Right forelimb (tissue), 1 donor: ENCODE data around the gene SH3TC1.
A peak's percentile ranks its signal among the peaks of the same experiment; 100 is the strongest.

Experiments
- DNase-seq: peaks from one replicate; pipeline ENCODE4 v3.0.0-alpha.2; 2018

The SH3TC1 gene

GRCh38 chr4:8198906-8199593, at the start of gene SH3TC1:
Gene SH3TC1 (plus strand): TSS chr4:8199290. CDS start chr4:8205195, 5,905 bp downstream.
- peak; percentile 88 for DNase-seq

GRCh38 chr4:8149664-8150063, 49.4 kb upstream of the SH3TC1 start:
- DNase-seq = no peak

DNA sequence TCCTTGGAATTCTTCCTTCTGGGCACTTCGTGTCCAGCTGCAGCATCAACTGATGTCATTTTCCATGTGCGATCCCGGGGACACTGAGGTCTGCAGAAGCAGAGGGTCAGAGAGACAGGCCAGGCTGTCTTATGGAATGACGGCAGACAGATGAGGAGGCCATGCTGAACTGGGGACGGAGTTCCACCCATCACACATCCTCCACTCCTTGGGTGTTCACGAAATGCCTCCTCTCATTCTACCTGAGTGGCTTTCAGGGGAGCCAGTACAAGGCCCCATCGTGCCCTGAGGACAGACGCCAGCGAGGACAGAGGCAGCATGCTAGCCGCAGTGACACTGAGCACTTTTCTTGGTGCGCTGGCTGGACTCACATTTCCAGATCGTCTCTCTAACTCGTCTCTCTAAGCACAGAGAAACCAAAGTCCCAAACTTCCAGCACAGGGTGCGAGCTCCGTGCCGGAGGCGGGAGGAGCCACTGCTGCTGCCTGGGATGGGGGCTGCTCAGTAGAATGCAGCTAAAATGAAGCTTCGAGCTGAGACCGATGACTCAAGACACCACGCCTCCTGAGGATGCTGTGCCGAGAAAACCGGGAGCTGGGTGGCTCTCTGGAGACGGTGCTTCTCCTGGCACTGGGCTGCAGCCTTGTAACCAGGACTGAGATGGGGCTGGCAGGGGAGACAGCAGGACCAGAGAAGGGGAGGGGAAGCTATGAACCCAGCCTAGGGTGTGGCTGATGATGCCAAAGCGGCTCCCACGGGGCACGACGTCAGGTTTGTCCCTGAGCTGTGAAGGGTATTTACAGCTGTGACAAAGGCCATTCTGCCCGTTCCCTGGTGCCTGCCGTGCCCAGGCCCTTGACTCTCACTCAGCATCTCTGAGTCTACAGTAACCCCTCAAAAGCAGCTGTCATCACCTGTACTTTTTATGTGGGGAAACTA, 48.7 kb upstream of the SH3TC1 start:
- no peak for DNase-seq

- no peak for DNase-seq
Observed at GRCh38 chr4:8151165-8151650, 47.9 kb upstream of the SH3TC1 start.

DNA sequence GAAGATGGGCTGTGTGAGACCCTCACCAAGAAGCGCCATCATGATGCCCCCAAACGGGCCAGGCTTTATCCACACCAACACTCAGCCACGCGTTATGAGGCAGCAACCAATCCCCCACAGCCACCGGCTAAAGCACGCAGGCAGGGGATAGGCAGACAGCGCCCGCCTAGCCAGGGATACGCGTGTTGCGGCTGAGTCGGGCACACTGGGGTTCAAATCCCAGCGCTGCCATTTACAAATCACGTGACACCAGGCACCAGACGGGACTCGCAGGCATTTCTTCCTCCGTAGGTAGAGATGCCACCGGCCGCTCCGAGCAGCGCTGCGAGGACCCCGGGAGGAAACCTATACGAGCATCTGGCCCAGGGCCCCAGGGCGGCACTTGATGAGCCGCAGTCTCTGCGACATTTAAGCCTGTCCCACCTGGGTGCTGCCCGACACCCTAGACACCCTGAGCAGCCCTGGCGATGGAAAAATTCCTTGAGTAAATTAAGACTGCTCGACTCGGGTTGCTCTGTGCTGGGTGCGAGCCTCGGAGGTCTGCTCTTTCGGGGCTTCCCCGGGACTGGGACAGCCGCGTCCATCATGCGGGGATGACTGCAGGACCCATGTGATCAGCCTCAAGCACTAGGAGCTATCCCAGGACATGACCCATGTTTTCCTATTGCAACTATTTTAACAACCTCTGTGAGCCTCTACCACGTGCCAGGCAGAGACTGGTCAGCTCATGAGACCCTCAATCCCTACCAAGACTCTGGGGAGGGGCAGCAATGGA, 46.8 kb upstream of the SH3TC1 start:
- no peak for DNase-seq

- DNase-seq = no peak
Observed at GRCh38 chr4:8152865-8153257, 46.2 kb upstream of the SH3TC1 start.

DNA sequence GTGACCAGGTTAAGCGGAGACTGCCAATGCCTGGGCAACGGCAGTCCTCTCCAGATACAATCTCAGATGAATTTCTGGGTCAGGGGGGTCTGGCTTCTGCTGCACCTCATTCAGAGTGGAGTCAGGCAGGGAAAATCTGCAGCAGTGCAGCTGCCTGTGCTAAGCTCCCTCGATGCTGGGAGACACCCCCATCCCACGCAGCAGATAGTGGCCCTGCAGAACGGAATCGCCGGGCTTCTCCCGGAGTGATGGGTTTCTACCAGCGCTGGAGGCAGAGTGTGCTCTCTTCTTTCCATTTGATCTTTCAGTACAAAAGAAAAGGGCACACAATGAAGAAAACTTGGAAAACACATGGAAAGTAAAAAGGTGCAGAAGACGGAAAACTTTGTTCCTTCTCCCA, 45.6 kb upstream of the SH3TC1 start:
- DNase-seq = no peak

GRCh38 chr4:8155048-8155447, 44.0 kb upstream of the SH3TC1 start:
- no peak for DNase-seq

DNA sequence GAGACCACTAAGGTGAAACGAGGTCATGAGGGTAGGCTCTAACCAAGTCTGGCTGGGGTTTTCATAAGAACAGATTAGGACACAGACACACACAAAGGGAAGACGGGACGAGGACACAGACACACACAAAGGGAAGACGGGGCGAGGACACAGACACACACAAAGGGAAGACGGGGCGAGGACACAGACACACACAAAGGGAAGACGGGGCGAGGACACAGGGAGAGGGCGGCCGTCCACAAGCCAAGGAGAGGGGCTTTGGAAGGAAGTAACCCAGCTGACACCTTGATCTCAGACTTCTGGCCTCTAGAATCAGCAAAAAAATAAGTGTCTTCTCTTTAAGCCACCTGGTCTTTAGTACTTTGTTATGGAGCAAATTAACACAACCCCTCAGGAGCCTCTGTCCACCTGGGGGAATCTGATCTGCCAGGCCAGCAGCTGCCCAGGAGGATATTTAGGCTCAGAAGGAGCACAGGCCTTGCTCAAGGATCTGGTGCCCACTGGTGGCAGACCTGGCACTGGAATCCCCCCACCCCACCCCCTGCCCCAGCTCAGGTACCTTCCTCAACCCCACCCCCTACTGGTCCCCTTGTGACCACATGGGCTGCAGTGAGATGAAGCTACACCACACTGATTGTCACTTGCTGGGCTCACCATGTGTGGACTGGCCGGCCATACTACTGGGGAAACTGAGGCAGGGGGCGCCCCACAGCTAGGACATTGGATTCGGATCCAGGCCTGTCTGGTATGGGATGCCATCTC, 43.2 kb upstream of the SH3TC1 start:
- DNase-seq = no peak

DNA sequence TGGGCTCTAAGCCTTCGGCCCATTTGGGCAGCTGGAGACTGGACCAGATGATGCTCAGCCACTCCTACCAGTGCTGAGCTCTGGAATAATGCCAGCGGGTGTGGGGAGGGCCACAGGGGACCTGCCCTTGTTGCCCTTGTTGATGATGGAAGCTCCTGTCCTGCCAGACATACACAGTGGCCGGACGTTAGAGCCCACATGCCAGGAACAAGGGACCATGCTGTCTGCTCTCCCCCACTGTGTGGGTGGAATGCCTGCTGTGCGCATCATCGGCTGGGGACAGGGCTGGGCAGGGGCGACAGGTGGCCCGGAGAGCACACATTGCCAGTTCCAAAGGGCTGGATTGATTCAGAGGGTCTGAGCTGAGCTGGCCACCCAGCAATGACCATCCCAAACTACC, 42.5 kb upstream of the SH3TC1 start:
- no peak for DNase-seq

GRCh38 chr4:8157496-8157895, 41.6 kb upstream of the SH3TC1 start:
- no peak for DNase-seq

GRCh38 chr4:8157944-8158709, 41.0 kb upstream of the SH3TC1 start:
- DNase-seq = no peak

DNA sequence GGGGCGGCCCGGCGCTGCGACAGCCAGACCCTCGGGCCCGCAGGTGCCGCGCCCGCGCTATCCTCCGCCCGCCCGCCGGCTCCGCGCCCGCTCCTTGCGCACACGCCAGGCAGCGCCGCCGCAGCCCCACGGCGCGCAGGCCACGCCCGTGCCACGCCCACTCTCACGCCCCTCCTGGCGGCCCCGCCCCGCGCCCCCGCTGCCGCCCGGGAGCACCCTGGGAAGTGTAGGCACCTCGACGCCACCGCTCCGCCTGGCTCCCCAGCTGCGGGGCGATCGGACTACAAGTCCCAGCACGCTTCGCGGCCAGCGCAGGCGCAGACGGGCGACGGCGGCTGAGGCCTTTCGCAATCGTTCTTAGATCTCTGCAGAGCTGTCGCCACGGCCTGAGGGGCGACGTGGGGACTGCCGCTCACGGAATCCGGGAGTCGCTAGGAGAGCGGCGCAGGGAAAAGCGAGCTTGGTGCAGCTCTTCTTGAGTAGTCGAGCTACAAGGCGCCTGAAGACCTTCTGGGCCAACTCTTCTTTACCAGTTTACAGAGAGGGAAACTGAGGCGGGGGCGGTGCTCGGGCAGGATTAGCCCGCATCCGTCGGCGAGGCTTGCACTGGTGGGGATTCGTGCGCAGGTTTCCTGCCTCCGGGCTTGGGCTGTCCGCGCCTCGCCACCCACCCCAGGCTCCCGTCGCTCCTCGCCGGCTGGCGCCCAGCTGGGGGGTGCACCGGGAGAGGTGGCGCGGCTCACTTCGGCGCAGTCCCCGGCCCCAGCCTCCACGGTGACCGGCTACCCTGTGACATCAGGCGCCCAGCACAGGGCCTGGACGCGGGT, 40.2 kb upstream of the SH3TC1 start, which contains the start of gene ABLIM2:
Gene ABLIM2, minus strand, starts transcription at position 104 of the 827 bp plus-strand sequence. CDS start 124 bp downstream, outside the sequence.
- peak; percentile 99 for DNase-seq

GRCh38 chr4:8159537-8160232, 39.4 kb upstream of the SH3TC1 start:
- DNase-seq = no peak

DNA sequence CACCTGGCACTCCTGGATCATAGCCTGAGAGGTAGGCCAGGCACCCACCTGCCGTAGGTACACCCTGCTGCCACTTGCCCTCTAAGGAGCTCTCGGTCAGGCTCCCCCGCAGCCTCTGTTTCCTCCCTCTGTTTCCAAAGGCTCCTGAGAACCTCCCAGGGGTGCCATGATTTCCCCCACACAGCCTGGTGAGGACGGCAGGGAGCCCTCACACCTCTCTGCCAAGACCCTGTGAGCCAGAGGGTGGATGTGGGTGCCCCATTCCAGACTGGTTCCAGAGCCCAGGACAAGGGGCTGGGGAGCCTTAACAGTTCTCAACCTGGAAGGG, 38.9 kb upstream of the SH3TC1 start:
- no peak for DNase-seq

DNA sequence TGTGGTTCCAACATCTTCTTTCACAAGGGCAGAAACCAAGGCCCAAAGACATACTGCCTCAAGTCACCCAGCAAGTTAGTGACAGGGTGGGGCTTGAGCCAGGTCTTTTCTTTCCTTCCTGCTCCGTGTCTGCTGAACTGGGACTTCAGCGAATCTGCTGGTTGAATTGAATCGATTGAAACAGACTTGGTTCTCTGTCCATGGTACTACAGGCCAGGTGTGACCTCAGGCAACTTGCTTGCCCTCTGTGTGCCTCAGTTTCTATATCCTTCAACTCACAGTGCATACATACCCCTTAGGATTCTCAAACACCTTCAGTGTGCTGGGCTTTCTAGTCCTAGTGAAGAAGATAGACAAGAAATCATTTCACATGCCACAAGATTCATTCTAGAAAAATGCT, 38.5 kb upstream of the SH3TC1 start:
- DNase-seq = no peak

DNA sequence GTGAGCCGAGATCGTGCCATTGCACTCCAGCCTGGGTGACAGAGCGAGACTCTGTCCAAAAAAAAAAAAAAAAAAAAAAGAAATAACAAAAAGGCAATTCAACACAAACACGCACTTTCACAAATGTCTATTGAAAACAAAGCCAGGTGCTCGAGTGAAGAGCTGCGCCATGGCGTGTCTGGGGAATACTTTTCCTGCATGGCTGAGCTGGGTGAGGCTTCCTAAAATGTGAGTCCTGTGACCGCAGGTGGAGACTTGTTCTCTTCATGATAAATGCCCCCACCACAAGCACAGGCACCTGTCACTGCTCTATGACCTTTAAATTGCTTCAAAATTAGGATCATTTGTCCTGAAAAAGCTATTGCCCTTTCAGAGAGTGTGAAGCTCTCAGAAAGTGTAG, 36.5 kb upstream of the SH3TC1 start:
- DNase-seq = no peak

- DNase-seq = no peak
Observed at GRCh38 chr4:8163026-8163425, 36.1 kb upstream of the SH3TC1 start.

- DNase-seq = no peak
Observed at GRCh38 chr4:8163436-8164193, 35.5 kb upstream of the SH3TC1 start.
